ENCODE measurements around the gene FAS.

- TF ChIP-seq CTCF (IDR thresholded peaks at IDR 0.05), result no peak
- TF ChIP-seq POLR2A (IDR thresholded peaks at IDR 0.05), result no peak
These were observed 36.9 kb upstream of the FAS start for GRCh38 chr10:88953662-88954061.
